Vagina (tissue), 2 donors: ENCODE results near the gene RASSF7. TPM values are rescaled to one million over a fixed set of nuclear protein-coding genes. Genes with fewer than 3 reads are reported as not detected.

Experiments
- DNase-seq, 2 donors: peaks; one replicate each; pipeline ENCODE4 v3.0.0-alpha.2; 2017; ENCODE audit errors: extremely low spot score in 2 of 2
- H3K27ac ChIP-seq: fragments of 200-600 bp; sonication (generic); one replicate; pipeline ENCODE4 v1.5.1; 2019
- H3K27me3 ChIP-seq: fragments of 200-600 bp; sonication (generic); one replicate; pipeline ENCODE4 v1.5.1; 2019
- H3K36me3 ChIP-seq, 2 donors: fragments of 200-600 bp; sonication (generic); one replicate each; pipeline ENCODE4 v1.5.1; 2017 to 2019
- H3K4me1 ChIP-seq: fragments of 200-600 bp; sonication (generic); one replicate; pipeline ENCODE4 v1.5.1; 2019
- H3K4me3 ChIP-seq, 2 donors: fragments of 200-600 bp; sonication (generic); 1 replicate in 1 of 2; 2 replicates in 1 of 2; pipeline ENCODE4 v1.5.1; 2016 to 2019
- H3K9me3 ChIP-seq: fragments of 200-600 bp; sonication (generic); one replicate; pipeline ENCODE4 v1.5.1; 2019
- CTCF ChIP-seq, 3 experiments: fragments of 450-650 bp in 2 of 3; fragments of 200-600 bp in 1 of 3; sonication (generic) in 1 of 3; IDR thresholded peaks; one replicate each; pipeline ENCODE4 v1.5.1; 2017 to 2019; ENCODE audit warnings: antibody characterized with exemption in 3 of 3, mild to moderate bottlenecking in 2 of 3, moderate library complexity in 2 of 3
- POLR2A ChIP-seq, 2 donors: fragments of 450-650 bp; IDR thresholded peaks; one replicate each; pipeline ENCODE4 v1.6.1; 2017; ENCODE audit warnings: antibody characterized with exemption in 2 of 2, mild to moderate bottlenecking in 2 of 2, moderate library complexity in 2 of 2
- POLR2AphosphoS5 ChIP-seq, 2 donors: sonication (generic); formaldehyde crosslinking; IDR thresholded peaks; one replicate each; pipeline ENCODE4 v1.9.0; 2017; ENCODE audit warnings: antibody characterized with exemption in 2 of 2, mild to moderate bottlenecking in 2 of 2, low read depth in 1 of 2; ENCODE audit not compliant: insufficient read depth in 1 of 2
- intact Hi-C: fragments of 100-400 bp; cut with DNase I; formaldehyde crosslinking; loops from one replicate; pipeline ENCODE4 v1.15.1; 2023
- total RNA-seq: library from RNA; depleted of rRNA; stranded (reverse); fragments of >200 nt; gene quantifications from one replicate; pipeline ENCODE4 v1.2.3, GENCODE V29; 2016

RASSF7 gene
- total RNA-seq, 1 donor from 2014 or later: 14.7 TPM

GRCh38 chr11:528166-528814, 32.5 kb upstream of the RASSF7 start:
- Histone ChIP-seq H3K27ac (no peak overlapping the region), H3K4me3 (no peak overlapping the region), H3K27me3 (no peaks in the 10 kb centered on the region), H3K36me3 (peaks cover 0 to 24% of the 10 kb centered on the region in 2 donors), H3K4me1 (peaks cover 11% of the 10 kb centered on the region), H3K9me3 (no peaks in the 10 kb centered on the region)
- no peak for TF ChIP-seq POLR2A (IDR thresholded peaks at IDR 0.05)
- no peak for TF ChIP-seq POLR2AphosphoS5 (IDR thresholded peaks at IDR 0.05; ENCODE audit: insufficient read depth in 1 of 2, low read depth in 1 of 2)
- no peak for TF ChIP-seq CTCF (IDR thresholded peaks at IDR 0.05)
- no peak for DNase-seq
- intact Hi-C loops: no loop called here

- Histone ChIP-seq H3K27ac (no peak overlapping the region), H3K9me3 (no peaks in the 10 kb centered on the region), H3K4me3 (no peak overlapping the region), H3K36me3 (peaks cover 0 to 29% of the 10 kb centered on the region in 2 donors), H3K27me3 (no peaks in the 10 kb centered on the region), H3K4me1 (peaks cover 19% of the 10 kb centered on the region)
- DNase-seq: no peak
- intact Hi-C loops: no loop called here
- TF ChIP-seq POLR2AphosphoS5 (IDR thresholded peaks at IDR 0.05; ENCODE audit: insufficient read depth in 1 of 2, low read depth in 1 of 2): no peak
- TF ChIP-seq CTCF (IDR thresholded peaks at IDR 0.05): no peak
- TF ChIP-seq POLR2A (IDR thresholded peaks at IDR 0.05): no peak
Observed at GRCh38 chr11:528815-529727, 31.7 kb upstream of the RASSF7 start.

GRCh38 chr11:529728-530411, 30.9 kb upstream of the RASSF7 start:
- no peak overlapping the region for H3K4me3 ChIP-seq
- intact Hi-C loops: no loop called here
- H3K36me3 ChIP-seq: peaks cover 0 to 29% of the 10 kb centered on the region in 2 donors

More at GRCh38 chr11:529728-530411, 30.9 kb upstream of the RASSF7 start:
- no peaks in the 10 kb centered on the region for H3K9me3 ChIP-seq
- TF ChIP-seq POLR2A (IDR thresholded peaks at IDR 0.05) (no peak), CTCF (IDR thresholded peaks at IDR 0.05) (no peak), POLR2AphosphoS5 (IDR thresholded peaks at IDR 0.05; ENCODE audit: insufficient read depth in 1 of 2, low read depth in 1 of 2) (no peak)
- DNase-seq: no peak
- no peaks in the 10 kb centered on the region for H3K27me3 ChIP-seq
- H3K4me1 ChIP-seq: peaks cover 26% of the 10 kb centered on the region
- H3K27ac ChIP-seq: no peak overlapping the region
